Body of pancreas (tissue), 4 donors: ENCODE measurements around the gene MYO10. TPM values are rescaled to one million over a fixed set of nuclear protein-coding genes. Genes with fewer than 3 reads are reported as not detected.

Source experiments
- ATAC-seq: fragments of 150-250 bp; one replicate; pipeline ENCODE4 v1.9.1; 2016
- DNase-seq, 4 donors: peaks; one replicate each; pipeline ENCODE4 v3.0.0-alpha.2; 2019
- H3K27ac ChIP-seq, 4 donors: fragments of 200-600 bp; sonication (generic); 1 replicate in 3 of 4; 2 replicates in 1 of 4; pipeline versions ENCODE4 v1.5.1 to v1.6.1; 2016 to 2019; ENCODE audit warnings: mild to moderate bottlenecking in 1 of 4, mixed read lengths in 1 of 4, moderate library complexity in 1 of 4
- H3K27me3 ChIP-seq, 2 donors: fragments of 200-600 bp; sonication (generic); one replicate each; pipeline ENCODE4 v1.6.0; 2016; ENCODE audit warnings: mild to moderate bottlenecking in 1 of 2
- H3K36me3 ChIP-seq, 2 donors: fragments of 200-600 bp; sonication (generic); replicated peaks in 1 of 2; 2 replicates each; pipeline ENCODE4 v1.5.1; 2016; ENCODE audit warnings: low read depth in 2 of 2; ENCODE audit not compliant: insufficient read depth in 1 of 2
- H3K4me1 ChIP-seq: fragments of 200-600 bp; sonication (generic); one replicate; pipeline ENCODE4 v1.6.0; 2016
- H3K4me3 ChIP-seq, 2 donors: fragments of 200-600 bp; sonication (generic); 1 replicate in 1 of 2; 2 replicates in 1 of 2; pipeline ENCODE4 v1.5.1; 2016 to 2019
- H3K9me3 ChIP-seq, 3 donors: fragments of 200-600 bp; sonication (generic); 1 replicate in 2 of 3; 2 replicates in 1 of 3; pipeline ENCODE4 v1.5.1; 2016
- POLR2A ChIP-seq, 3 donors: fragments of 450-650 bp; IDR thresholded peaks; one replicate each; pipeline ENCODE4 v1.6.1; 2016; ENCODE audit warnings: antibody characterized with exemption in 3 of 3, mild to moderate bottlenecking in 2 of 3
- whole genome bisulfite sequencing, 2 donors: methylation state at CpG; one replicate each; pipeline ENCODE4 v1.1.5; 2017; 5-methylcytosine and 5-hydroxymethylcytosine counted together
- intact Hi-C: fragments of 100-400 bp; cut with DNase I; formaldehyde crosslinking; loops from one replicate; pipeline ENCODE4 v1.15.1; 2023
- total RNA-seq, 2 donors: library from RNA; depleted of rRNA; stranded (reverse); fragments of >200 nt; gene quantifications; one replicate each; pipeline ENCODE4 v1.1.0, GENCODE V29; 2016
- TF ChIP-seq, protein P1 (sequence below), 7 experiments: fragments of 450-650 bp in 4 of 7; fragments of 200-600 bp in 3 of 7; sonication (generic) in 3 of 7; IDR thresholded peaks; one replicate each; pipeline ENCODE4 v1.5.1; 2016 to 2019; ENCODE audit warnings: antibody characterized with exemption in 7 of 7

MYO10 gene
- total RNA-seq, 2 donors from 2014 or later: 35.8 to 162 TPM

DNA sequence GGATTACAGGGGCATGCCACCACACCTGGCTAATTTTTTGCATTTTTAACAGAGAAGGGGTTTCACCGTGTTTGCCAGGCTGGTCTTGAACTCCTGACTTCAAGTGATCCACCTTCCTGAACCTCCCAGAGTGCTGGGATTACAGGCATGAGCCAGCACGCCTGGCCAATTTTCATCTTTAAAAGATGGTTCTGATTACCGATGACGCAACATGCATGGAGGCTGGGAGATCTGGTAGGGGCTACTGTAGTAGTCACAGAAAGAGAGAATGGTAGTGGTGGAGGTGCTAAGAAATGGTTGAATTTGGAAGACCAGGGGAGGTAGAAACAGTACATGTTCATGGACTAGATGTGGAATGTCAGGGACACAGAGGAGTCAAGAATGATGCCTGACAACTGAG, 296.9 kb downstream of the MYO10 start:
- H3K27ac ChIP-seq: no peak overlapping the region
- H3K27me3 ChIP-seq: no peaks in the 10 kb centered on the region
- ATAC-seq (no peak), DNase-seq (no peak)
- TF ChIP-seq, protein P1, sequence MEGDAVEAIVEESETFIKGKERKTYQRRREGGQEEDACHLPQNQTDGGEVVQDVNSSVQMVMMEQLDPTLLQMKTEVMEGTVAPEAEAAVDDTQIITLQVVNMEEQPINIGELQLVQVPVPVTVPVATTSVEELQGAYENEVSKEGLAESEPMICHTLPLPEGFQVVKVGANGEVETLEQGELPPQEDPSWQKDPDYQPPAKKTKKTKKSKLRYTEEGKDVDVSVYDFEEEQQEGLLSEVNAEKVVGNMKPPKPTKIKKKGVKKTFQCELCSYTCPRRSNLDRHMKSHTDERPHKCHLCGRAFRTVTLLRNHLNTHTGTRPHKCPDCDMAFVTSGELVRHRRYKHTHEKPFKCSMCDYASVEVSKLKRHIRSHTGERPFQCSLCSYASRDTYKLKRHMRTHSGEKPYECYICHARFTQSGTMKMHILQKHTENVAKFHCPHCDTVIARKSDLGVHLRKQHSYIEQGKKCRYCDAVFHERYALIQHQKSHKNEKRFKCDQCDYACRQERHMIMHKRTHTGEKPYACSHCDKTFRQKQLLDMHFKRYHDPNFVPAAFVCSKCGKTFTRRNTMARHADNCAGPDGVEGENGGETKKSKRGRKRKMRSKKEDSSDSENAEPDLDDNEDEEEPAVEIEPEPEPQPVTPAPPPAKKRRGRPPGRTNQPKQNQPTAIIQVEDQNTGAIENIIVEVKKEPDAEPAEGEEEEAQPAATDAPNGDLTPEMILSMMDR (IDR thresholded peaks at IDR 0.05): no peak
- TF ChIP-seq POLR2A (IDR thresholded peaks at IDR 0.05): no peak
- 90 to 91% methylated on average over 4 of the region's 4 CpGs for WGBS, 2 donors
- H3K4me3 ChIP-seq: no peak overlapping the region
- intact Hi-C loops: no loop called here
- no peaks in the 10 kb centered on the region for H3K9me3 ChIP-seq
- no peaks in the 10 kb centered on the region for H3K36me3 ChIP-seq
- H3K4me1 ChIP-seq: no peaks in the 10 kb centered on the region

DNA sequence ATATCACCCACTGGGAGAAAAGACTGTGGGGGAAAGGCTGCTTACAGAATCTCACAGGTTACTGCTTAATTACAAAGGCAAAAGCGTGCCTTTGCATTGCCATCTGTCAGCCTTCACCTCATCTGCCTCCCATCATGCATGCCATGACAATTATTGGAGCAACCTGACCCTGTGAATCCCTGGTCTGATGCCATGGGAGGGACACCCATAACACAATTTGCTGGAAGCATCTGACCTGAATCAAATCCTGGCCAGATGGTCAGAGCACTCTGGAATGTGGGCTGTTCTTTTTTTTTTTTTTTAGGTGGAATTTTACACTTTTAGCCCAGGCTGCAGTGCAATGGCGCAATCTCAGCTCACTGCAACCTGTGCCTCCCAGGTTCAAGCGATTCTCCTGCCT, 307.7 kb downstream of the MYO10 start:
- no peak for TF ChIP-seq POLR2A (IDR thresholded peaks at IDR 0.05)
- TF ChIP-seq, protein P1 (IDR thresholded peaks at IDR 0.05): no peak
- Histone ChIP-seq H3K9me3 (no peaks in the 10 kb centered on the region), H3K27ac (no peak overlapping the region), H3K4me1 (no peaks in the 10 kb centered on the region), H3K4me3 (no peak overlapping the region), H3K27me3 (no peaks in the 10 kb centered on the region), H3K36me3 (no peaks in the 10 kb centered on the region)
- ATAC-seq: no peak
- DNase-seq: no peak
- 79 to 87% methylated on average over 3 of the region's 3 CpGs for WGBS, 2 donors
- intact Hi-C loops: no loop called here

DNA sequence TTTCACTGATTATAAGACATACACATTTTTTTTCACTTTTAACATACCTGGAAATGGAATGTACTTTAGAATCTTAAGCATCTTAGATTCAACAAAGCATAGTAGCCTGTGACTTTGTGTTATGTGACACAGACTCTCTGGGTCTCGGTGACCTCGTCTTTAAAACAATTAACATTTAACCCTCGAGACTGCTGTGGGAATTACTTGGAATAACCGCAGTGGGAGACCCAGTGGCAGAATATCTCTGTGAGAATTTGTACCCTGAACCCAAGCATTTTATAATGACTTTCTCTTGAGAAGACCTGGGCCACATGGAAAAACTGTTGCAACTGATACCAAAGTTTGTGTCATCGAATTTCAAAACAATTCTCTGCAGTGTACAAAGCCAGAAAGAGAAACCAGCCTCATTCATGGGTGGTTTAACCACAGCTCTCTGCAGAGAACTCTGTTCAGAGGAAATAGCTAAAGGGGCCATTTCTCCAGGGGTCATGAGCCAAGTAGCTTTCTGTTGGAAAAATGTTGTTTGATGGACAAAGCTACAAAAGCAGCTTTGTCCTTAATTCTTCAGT, 309.3 kb downstream of the MYO10 start:
- DNase-seq (no peak), ATAC-seq (no peak)
- Histone ChIP-seq H3K4me3 (no peak overlapping the region), H3K36me3 (no peaks in the 10 kb centered on the region), H3K27ac (no peak overlapping the region), H3K27me3 (no peaks in the 10 kb centered on the region), H3K4me1 (no peaks in the 10 kb centered on the region), H3K9me3 (no peaks in the 10 kb centered on the region)
- intact Hi-C loops: no loop called here
- TF ChIP-seq, protein P1 (IDR thresholded peaks at IDR 0.05): no peak
- TF ChIP-seq POLR2A (IDR thresholded peaks at IDR 0.05): no peak
- 68 to 74% methylated on average over 5 of the region's 5 CpGs for WGBS, 2 donors

GRCh38 chr5:16625096-16625495, 311.0 kb downstream of the MYO10 start:
- 63 to 73% methylated on average over 3 of the region's 3 CpGs for WGBS, 2 donors
- TF ChIP-seq, protein P1 (IDR thresholded peaks at IDR 0.05): no peak
- TF ChIP-seq POLR2A (IDR thresholded peaks at IDR 0.05): no peak

GRCh38 chr5:16619136-16619535, 317.0 kb downstream of the MYO10 start:
- no peaks in the 10 kb centered on the region for H3K9me3 ChIP-seq
- no peak overlapping the region for H3K4me3 ChIP-seq
- H3K36me3 ChIP-seq: no peaks in the 10 kb centered on the region
- ATAC-seq (no peak), DNase-seq (no peak)
- WGBS, 2 donors: 54 to 61% methylated on average over 2 of the region's 2 CpGs
- H3K27me3 ChIP-seq: no peaks in the 10 kb centered on the region
- no peak overlapping the region for H3K27ac ChIP-seq
- intact Hi-C loops: no loop called here
- TF ChIP-seq, protein P1 (IDR thresholded peaks at IDR 0.05): no peak
- TF ChIP-seq POLR2A (IDR thresholded peaks at IDR 0.05): no peak
- peaks cover 10% of the 10 kb centered on the region for H3K4me1 ChIP-seq

More at GRCh38 chr5:16625096-16625495, 311.0 kb downstream of the MYO10 start:
- intact Hi-C loops: no loop called here
- Histone ChIP-seq H3K27me3 (no peaks in the 10 kb centered on the region), H3K4me1 (no peaks in the 10 kb centered on the region), H3K36me3 (no peaks in the 10 kb centered on the region), H3K27ac (no peak overlapping the region), H3K4me3 (no peak overlapping the region), H3K9me3 (no peaks in the 10 kb centered on the region)
- ATAC-seq (no peak), DNase-seq (no peak)
